ENCODE measurements around the gene MYO5A.

MYO5A gene

GRCh38 chr15:52437646-52438045, 91.0 kb downstream of the MYO5A start:
- no peak for FAIRE-seq

DNA sequence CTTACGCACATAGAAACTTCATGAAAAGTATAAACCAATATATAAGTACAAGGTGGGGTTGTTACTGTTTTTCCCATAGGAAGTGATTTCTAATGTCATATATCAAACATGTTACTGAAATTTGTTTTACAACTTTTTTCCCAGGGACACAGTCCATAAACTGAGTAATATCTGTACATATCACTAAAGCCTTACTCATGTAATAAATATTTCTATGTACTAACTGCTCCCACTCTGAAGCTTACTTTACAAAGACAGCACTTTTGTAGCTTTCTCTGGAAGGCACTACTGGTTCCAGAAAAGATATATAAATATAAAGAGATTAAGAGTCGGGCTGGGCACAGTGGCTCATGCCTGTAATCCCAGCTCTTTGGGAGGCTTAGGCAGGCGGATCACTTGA, 91.7 kb downstream of the MYO5A start:
- no peak for TF ChIP-seq TAF1 (IDR thresholded peaks at IDR 0.05; ENCODE audit: low read depth, low read length)
- TF ChIP-seq POU2F2 (IDR thresholded peaks at IDR 0.05; ENCODE audit: low read depth, low read length) = no peak
- TF ChIP-seq SPI1 (IDR thresholded peaks at IDR 0.05; ENCODE audit: low read depth, low read length) = no peak
- no peak for TF ChIP-seq POLR2A (IDR thresholded peaks at IDR 0.05; ENCODE audit: low read depth, low read length)
- TF ChIP-seq POLR2AphosphoS5 (IDR thresholded peaks at IDR 0.05; ENCODE audit: low read depth, low read length) = no peak
- TF ChIP-seq PAX5 (IDR thresholded peaks at IDR 0.05; ENCODE audit: insufficient read depth, low read length, severe bottlenecking) = no peak
- DNase-seq (ENCODE audit: insufficient read length, low spot score) (no peak), FAIRE-seq (no peak)

More at GRCh38 chr15:52437646-52438045, 91.0 kb downstream of the MYO5A start:
- DNase-seq (ENCODE audit: insufficient read length, low spot score) = no peak
- TF ChIP-seq POLR2A (IDR thresholded peaks at IDR 0.05; ENCODE audit: low read depth, low read length) (no peak), TAF1 (IDR thresholded peaks at IDR 0.05; ENCODE audit: low read depth, low read length) (no peak), POU2F2 (IDR thresholded peaks at IDR 0.05; ENCODE audit: low read depth, low read length) (no peak), PAX5 (IDR thresholded peaks at IDR 0.05; ENCODE audit: insufficient read depth, low read length, severe bottlenecking) (no peak), SPI1 (IDR thresholded peaks at IDR 0.05; ENCODE audit: low read depth, low read length) (no peak), POLR2AphosphoS5 (IDR thresholded peaks at IDR 0.05; ENCODE audit: low read depth, low read length) (no peak)

- DNase-seq (ENCODE audit: insufficient read length, low spot score) (no peak), FAIRE-seq (no peak)
- no peak for TF ChIP-seq PAX5 (IDR thresholded peaks at IDR 0.05; ENCODE audit: insufficient read depth, low read length, severe bottlenecking)
- TF ChIP-seq POLR2A (IDR thresholded peaks at IDR 0.05; ENCODE audit: low read depth, low read length) = no peak
These were observed 93.8 kb downstream of the MYO5A start for GRCh38 chr15:52434885-52435284.

DNA sequence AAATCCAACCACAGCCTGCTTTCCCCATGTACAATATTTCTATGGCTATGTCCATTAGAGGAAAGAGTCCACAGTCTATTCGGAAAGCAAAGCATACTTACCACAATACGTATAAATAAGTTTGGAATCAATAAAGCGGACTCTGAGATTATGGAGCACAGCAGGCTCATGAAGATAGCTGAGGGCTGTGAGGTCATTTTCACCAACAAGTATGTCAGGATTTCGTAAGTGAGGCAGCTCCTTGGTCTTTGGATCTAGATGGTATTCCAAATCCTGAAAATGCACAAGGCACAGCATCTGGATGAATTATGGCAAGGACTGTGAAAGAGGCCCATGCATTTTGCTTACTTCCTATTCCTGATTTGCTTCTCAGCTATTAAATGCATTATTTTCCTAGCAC, 100.4 kb downstream of the MYO5A start:
- FAIRE-seq = no peak
- TF ChIP-seq PAX5 (IDR thresholded peaks at IDR 0.05; ENCODE audit: insufficient read depth, low read length, severe bottlenecking) (no peak), POLR2AphosphoS5 (IDR thresholded peaks at IDR 0.05; ENCODE audit: low read depth, low read length) (no peak), TAF1 (IDR thresholded peaks at IDR 0.05; ENCODE audit: low read depth, low read length) (no peak), POLR2A (IDR thresholded peaks at IDR 0.05; ENCODE audit: low read depth, low read length) (no peak), SPI1 (IDR thresholded peaks at IDR 0.05; ENCODE audit: low read depth, low read length) (no peak), POU2F2 (IDR thresholded peaks at IDR 0.05; ENCODE audit: low read depth, low read length) (no peak)
- DNase-seq (ENCODE audit: insufficient read length, low spot score) = no peak

DNA sequence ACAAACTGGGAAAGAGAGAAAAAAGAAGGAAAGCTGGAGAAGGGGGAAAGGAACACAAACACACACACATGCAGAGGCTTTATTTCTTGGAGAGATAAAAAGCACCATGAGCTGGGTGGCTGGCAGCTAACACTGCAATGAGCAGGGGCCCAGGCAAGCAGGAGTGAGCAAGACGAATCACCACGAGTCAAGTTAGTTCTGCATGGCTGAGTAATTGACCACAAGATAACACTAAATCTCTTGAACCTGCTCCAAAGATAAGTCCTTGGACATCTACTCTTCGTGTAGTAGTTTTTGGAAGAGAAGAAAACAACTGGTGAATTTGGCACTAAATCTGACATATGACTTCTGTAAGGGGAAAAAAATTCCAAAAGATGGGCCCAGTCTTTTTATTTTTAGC, 100.9 kb downstream of the MYO5A start:
- DNase-seq (ENCODE audit: insufficient read length, low spot score) (no peak), FAIRE-seq (peak; percentile 52)
- TF ChIP-seq PAX5 (IDR thresholded peaks at IDR 0.05; ENCODE audit: insufficient read depth, low read length, severe bottlenecking) (peak; percentile 5), POLR2AphosphoS5 (IDR thresholded peaks at IDR 0.05; ENCODE audit: low read depth, low read length) (no peak)

DNA sequence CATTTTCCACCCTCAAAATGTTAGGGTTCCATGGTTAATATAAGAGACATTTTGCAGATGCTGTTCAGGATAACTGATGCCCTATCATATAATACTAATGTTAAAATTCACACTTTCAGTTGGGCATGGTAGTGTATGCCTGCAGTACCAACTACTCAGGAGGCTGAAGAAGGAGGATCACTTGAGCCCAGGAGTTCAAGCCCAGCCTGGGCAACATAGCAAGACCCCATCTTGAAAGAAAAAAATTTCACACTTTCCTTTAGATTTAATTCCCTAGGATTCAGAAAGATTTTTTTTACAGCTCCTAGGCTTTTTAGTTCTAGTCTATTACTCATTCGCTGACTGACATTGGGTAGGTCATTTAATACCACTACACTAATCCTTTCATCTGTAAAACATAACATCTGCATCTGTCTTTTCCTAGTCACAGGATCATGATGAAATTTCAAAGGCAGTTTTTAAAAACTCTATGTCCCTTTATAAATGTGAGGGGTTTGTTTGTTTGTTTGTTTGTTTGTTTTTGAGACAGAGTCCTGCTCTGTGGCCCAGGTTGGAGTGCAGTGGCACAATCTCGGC, 103.7 kb downstream of the MYO5A start:
- FAIRE-seq (no peak), DNase-seq (ENCODE audit: insufficient read length, low spot score) (no peak)

DNA sequence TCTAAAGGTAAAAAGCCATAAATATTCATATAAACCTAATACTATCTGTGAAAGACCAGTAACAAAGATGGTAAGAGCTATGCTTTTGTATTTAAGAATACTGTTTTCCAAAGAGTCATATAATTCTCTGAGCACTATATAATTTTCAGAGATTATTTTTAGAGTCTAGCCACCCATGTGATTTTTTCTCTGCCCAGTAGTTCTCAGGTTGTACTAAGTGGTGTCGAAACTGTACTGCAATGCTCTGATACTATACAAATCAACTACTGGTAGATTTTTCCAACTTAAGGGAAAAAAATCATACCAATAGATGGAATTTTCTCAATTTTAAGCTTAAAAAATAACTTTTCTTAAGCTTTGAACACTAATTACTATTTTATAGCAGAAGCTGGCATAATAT, 104.8 kb downstream of the MYO5A start:
- DNase-seq (ENCODE audit: insufficient read length, low spot score) = no peak
- FAIRE-seq = no peak
- no peak for TF ChIP-seq POLR2A (IDR thresholded peaks at IDR 0.05; ENCODE audit: low read depth, low read length)

More for the DNA sequence above, 103.7 kb downstream of the MYO5A start:
- TF ChIP-seq SPI1 (IDR thresholded peaks at IDR 0.05; ENCODE audit: low read depth, low read length) = no peak
- no peak for TF ChIP-seq POLR2AphosphoS5 (IDR thresholded peaks at IDR 0.05; ENCODE audit: low read depth, low read length)
- no peak for TF ChIP-seq POLR2A (IDR thresholded peaks at IDR 0.05; ENCODE audit: low read depth, low read length)
- TF ChIP-seq PAX5 (IDR thresholded peaks at IDR 0.05; ENCODE audit: insufficient read depth, low read length, severe bottlenecking) = no peak
- TF ChIP-seq POU2F2 (IDR thresholded peaks at IDR 0.05; ENCODE audit: low read depth, low read length) = no peak
- TF ChIP-seq TAF1 (IDR thresholded peaks at IDR 0.05; ENCODE audit: low read depth, low read length) = no peak

- FAIRE-seq = no peak
- no peak for DNase-seq (ENCODE audit: insufficient read length, low spot score)
These were observed 106.7 kb downstream of the MYO5A start for GRCh38 chr15:52422001-52422400.

DNA sequence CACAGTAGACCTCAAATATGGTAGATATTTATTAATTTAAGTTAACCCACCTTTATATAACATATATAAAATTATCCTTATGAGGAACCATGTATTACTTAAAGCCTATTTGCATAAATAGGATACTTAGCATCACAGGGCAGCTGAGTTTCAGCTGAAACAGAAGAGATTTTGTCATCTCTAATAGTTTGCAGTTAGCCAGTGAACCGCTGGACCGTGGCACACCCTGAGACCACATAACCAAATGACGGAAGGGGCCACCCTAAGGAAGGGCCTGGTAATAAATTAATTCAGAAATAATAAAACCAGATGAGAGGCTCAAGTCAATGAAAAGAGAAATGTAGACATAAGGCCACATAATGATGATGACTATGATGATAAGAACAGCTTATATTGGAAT, 107.7 kb downstream of the MYO5A start:
- no peak for FAIRE-seq
- TF ChIP-seq POLR2A (IDR thresholded peaks at IDR 0.05; ENCODE audit: low read depth, low read length) (no peak), POLR2AphosphoS5 (IDR thresholded peaks at IDR 0.05; ENCODE audit: low read depth, low read length) (no peak), PAX5 (IDR thresholded peaks at IDR 0.05; ENCODE audit: insufficient read depth, low read length, severe bottlenecking) (no peak), SPI1 (IDR thresholded peaks at IDR 0.05; ENCODE audit: low read depth, low read length) (no peak), TAF1 (IDR thresholded peaks at IDR 0.05; ENCODE audit: low read depth, low read length) (no peak), POU2F2 (IDR thresholded peaks at IDR 0.05; ENCODE audit: low read depth, low read length) (no peak)
- no peak for DNase-seq (ENCODE audit: insufficient read length, low spot score)

More at GRCh38 chr15:52422001-52422400, 106.7 kb downstream of the MYO5A start:
- no peak for TF ChIP-seq PAX5 (IDR thresholded peaks at IDR 0.05; ENCODE audit: insufficient read depth, low read length, severe bottlenecking)
- no peak for TF ChIP-seq POLR2A (IDR thresholded peaks at IDR 0.05; ENCODE audit: low read depth, low read length)
- TF ChIP-seq POLR2AphosphoS5 (IDR thresholded peaks at IDR 0.05; ENCODE audit: low read depth, low read length) = no peak
- no peak for TF ChIP-seq SPI1 (IDR thresholded peaks at IDR 0.05; ENCODE audit: low read depth, low read length)
- no peak for TF ChIP-seq POU2F2 (IDR thresholded peaks at IDR 0.05; ENCODE audit: low read depth, low read length)
- TF ChIP-seq TAF1 (IDR thresholded peaks at IDR 0.05; ENCODE audit: low read depth, low read length) = no peak

- no peak for FAIRE-seq
- no peak for DNase-seq (ENCODE audit: insufficient read length, low spot score)
- TF ChIP-seq PAX5 (IDR thresholded peaks at IDR 0.05; ENCODE audit: insufficient read depth, low read length, severe bottlenecking) (no peak), TAF1 (IDR thresholded peaks at IDR 0.05; ENCODE audit: low read depth, low read length) (no peak)
These were observed 109.2 kb downstream of the MYO5A start for GRCh38 chr15:52419494-52419893.

DNA sequence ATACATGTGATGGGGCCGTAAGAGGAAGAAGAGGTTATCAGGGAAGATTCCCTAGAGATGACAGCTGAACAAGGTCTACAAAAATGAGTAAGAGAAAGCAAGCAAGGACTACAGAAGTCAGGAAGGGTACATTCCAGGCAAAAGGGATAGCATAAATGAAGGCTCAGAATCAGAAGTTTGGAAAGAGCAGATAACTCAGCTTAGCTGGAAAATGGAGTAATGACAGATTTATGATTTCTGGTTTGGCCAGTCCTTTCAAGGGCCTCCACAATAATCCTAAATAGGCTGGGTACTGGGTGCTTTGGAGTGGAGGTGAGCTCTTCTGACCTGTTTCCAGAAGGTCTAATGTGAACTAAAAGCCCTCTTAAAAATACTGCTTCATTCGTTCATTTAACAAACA, 110.7 kb downstream of the MYO5A start:
- no peak for DNase-seq (ENCODE audit: insufficient read length, low spot score)
- FAIRE-seq = no peak
- TF ChIP-seq TAF1 (IDR thresholded peaks at IDR 0.05; ENCODE audit: low read depth, low read length) = no peak
- no peak for TF ChIP-seq PAX5 (IDR thresholded peaks at IDR 0.05; ENCODE audit: insufficient read depth, low read length, severe bottlenecking)
- no peak for TF ChIP-seq SPI1 (IDR thresholded peaks at IDR 0.05; ENCODE audit: low read depth, low read length)
- TF ChIP-seq POLR2AphosphoS5 (IDR thresholded peaks at IDR 0.05; ENCODE audit: low read depth, low read length) = no peak
- no peak for TF ChIP-seq POU2F2 (IDR thresholded peaks at IDR 0.05; ENCODE audit: low read depth, low read length)
- TF ChIP-seq POLR2A (IDR thresholded peaks at IDR 0.05; ENCODE audit: low read depth, low read length) = no peak
